Measurements from ENCODE around the gene PRLR. TPM values are rescaled to one million over a fixed set of nuclear protein-coding genes. Genes with fewer than 3 reads are reported as not detected.

The PRLR gene
- total RNA-seq, 2 donors from 2014 or later = 1.1 to 7.1 TPM

DNA sequence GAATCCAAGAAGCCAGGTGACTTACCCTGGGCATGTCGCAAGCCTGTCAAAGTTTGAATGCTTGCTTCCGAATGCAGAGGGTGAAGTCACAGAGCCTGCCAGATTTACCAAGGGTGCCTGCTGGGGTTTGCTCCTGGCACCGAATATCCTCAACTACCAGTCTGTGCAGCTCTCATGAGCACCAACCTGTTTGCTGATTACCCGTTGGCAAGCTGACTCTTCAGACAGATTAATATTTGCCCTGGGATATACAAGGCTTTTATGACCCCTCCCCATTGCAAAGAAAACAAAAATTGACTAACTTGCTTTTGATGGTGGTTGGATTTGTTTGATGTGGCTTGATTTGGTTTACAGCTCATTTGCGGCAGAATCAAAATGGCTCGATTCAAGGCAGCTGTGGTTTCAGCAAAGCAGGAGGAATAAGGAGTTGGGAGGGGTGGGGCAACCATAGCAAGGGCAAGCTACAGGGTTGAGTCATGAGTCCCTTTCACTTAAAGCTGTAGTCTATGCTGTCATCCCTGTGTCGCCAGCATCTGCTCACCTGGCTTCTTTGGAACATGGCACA lies 100.3 kb downstream of the PRLR start:
- TF ChIP-seq POLR2AphosphoS5 (IDR thresholded peaks at IDR 0.05) = no peak
- TF ChIP-seq POLR2A (IDR thresholded peaks at IDR 0.05) = no peak
- TF ChIP-seq, protein P1, sequence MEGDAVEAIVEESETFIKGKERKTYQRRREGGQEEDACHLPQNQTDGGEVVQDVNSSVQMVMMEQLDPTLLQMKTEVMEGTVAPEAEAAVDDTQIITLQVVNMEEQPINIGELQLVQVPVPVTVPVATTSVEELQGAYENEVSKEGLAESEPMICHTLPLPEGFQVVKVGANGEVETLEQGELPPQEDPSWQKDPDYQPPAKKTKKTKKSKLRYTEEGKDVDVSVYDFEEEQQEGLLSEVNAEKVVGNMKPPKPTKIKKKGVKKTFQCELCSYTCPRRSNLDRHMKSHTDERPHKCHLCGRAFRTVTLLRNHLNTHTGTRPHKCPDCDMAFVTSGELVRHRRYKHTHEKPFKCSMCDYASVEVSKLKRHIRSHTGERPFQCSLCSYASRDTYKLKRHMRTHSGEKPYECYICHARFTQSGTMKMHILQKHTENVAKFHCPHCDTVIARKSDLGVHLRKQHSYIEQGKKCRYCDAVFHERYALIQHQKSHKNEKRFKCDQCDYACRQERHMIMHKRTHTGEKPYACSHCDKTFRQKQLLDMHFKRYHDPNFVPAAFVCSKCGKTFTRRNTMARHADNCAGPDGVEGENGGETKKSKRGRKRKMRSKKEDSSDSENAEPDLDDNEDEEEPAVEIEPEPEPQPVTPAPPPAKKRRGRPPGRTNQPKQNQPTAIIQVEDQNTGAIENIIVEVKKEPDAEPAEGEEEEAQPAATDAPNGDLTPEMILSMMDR (IDR thresholded peaks at IDR 0.05) = no peak
- Histone ChIP-seq H3K27me3 (replicated peaks; ENCODE audit: insufficient read depth) (no peaks in the 10 kb centered on the region), H3K36me3 (no peaks in the 10 kb centered on the region), H3K9me3 (no peaks in the 10 kb centered on the region), H3K27ac (no peak overlapping the region), H3K4me3 (no peak overlapping the region), H3K4me1 (replicated peaks) (no peaks in the 10 kb centered on the region)
- intact Hi-C loops (cut with DNase I) = no loop called here
- 46% methylated on average over 7 of the region's 7 CpGs for WGBS
- DNase-seq (ENCODE audit: low spot score) = peak; percentile 66

DNA sequence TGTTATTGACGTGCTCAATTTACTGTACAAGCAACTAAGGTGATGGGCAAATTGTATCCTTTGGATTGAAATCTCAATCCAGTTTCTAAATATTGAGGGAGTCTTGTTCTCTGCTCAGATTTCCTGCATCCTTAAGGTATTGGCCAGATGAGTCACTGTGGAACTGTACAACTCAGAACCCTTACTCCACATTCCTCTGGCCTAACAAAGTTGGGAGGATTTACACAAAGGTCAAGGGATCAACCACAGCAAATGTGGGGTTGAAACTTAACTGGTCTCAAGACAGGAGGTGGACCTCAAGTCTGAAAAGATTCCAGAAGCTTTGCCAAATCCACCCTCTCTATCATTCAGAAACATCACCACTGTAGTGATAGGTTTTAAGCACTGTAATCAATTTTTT lies 101.0 kb downstream of the PRLR start:
- Histone ChIP-seq H3K4me3 (no peak overlapping the region), H3K4me1 (replicated peaks) (no peaks in the 10 kb centered on the region), H3K9me3 (no peaks in the 10 kb centered on the region), H3K36me3 (no peaks in the 10 kb centered on the region), H3K27me3 (replicated peaks; ENCODE audit: insufficient read depth) (no peaks in the 10 kb centered on the region), H3K27ac (no peak overlapping the region)
- no peak for DNase-seq (ENCODE audit: low spot score)
- intact Hi-C loops (cut with DNase I) = no loop called here
- 91% methylated on average over 1 of the region's 1 CpG for WGBS
- no peak for TF ChIP-seq POLR2A (IDR thresholded peaks at IDR 0.05)
- no peak for TF ChIP-seq POLR2AphosphoS5 (IDR thresholded peaks at IDR 0.05)
- TF ChIP-seq, protein P1 (IDR thresholded peaks at IDR 0.05) = no peak

DNA sequence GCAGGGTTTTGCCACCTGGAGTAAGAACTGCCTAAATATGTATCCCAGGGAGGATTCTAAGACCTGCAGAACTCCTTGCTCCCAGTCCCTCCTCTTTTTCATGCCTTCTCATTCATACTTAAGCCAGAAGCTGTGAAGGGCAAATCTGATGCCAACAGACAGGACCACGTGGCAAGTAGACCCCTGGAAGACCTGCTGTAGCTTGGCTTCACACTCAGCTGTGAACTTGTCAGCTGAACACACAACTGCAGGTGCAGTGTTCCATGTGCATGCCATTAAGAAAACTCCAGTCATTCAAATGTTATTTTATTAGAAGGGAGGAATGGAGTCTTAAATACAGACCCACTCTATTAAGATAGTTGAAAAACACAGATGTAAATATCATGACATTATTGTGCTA lies 103.3 kb downstream of the PRLR start:
- intact Hi-C loops (cut with DNase I) = no loop called here
- Histone ChIP-seq H3K27ac (no peak overlapping the region), H3K4me3 (no peak overlapping the region), H3K36me3 (no peaks in the 10 kb centered on the region), H3K27me3 (replicated peaks; ENCODE audit: insufficient read depth) (no peaks in the 10 kb centered on the region), H3K9me3 (no peaks in the 10 kb centered on the region), H3K4me1 (replicated peaks) (no peaks in the 10 kb centered on the region)
- TF ChIP-seq, protein P1 (IDR thresholded peaks at IDR 0.05) = no peak
- TF ChIP-seq POLR2AphosphoS5 (IDR thresholded peaks at IDR 0.05) (no peak), POLR2A (IDR thresholded peaks at IDR 0.05) (no peak)
- 61% methylated on average over 1 of the region's 1 CpG for WGBS
- no peak for DNase-seq (ENCODE audit: low spot score)

DNA sequence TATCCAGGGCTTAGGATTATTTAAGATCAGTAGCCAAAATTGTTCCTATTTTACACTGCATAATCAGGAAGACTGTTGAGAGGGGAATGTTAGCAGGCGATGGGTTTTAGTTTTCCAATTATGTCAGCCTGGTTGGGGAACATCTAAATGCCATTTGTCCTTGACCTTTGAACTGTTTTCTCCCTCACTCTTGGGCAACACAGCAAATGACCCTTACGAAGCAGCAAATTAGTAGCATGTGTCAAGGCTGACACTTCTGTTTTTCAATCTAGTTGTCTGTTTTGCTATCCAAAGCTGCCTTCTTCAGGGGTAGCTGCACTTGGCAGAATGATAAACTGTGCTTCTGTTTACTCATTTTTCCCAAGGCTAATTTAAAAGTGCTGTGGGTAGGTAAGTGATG lies 104.5 kb downstream of the PRLR start:
- no peaks in the 10 kb centered on the region for H3K27me3 ChIP-seq (replicated peaks; ENCODE audit: insufficient read depth)
- 93% methylated on average over 2 of the region's 2 CpGs for WGBS
- H3K4me3 ChIP-seq = no peak overlapping the region
- intact Hi-C loops (cut with DNase I) = no loop called here
- no peaks in the 10 kb centered on the region for H3K36me3 ChIP-seq
- no peak overlapping the region for H3K27ac ChIP-seq
- TF ChIP-seq, protein P1 (IDR thresholded peaks at IDR 0.05) = no peak
- H3K9me3 ChIP-seq = no peaks in the 10 kb centered on the region
- no peak for DNase-seq (ENCODE audit: low spot score)
- no peaks in the 10 kb centered on the region for H3K4me1 ChIP-seq (replicated peaks)

DNA sequence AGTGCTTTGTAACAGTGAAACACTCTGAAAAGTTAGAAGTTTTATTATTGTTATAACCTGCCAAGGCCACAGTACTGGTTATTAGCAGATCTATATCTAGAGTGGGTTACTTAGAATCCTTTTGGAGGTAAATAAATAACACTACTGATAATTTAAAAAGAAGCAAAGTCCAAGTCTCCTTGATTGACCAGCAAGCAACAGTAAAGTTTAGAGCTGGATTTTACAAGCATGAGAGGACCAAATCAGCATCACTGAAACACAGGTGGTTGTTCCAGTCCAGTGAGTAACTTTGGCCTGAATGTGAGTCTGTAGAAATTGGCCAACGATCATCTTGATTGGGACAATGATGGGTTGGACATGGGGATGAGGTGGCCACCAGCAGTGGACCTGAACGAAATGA lies 105.4 kb downstream of the PRLR start:
- 63% methylated on average over 2 of the region's 2 CpGs for WGBS
- DNase-seq (ENCODE audit: low spot score) = no peak
- no peak overlapping the region for H3K27ac ChIP-seq
- TF ChIP-seq POLR2A (IDR thresholded peaks at IDR 0.05) = no peak
- no peak for TF ChIP-seq POLR2AphosphoS5 (IDR thresholded peaks at IDR 0.05)
- TF ChIP-seq, protein P1 (IDR thresholded peaks at IDR 0.05) = no peak
- intact Hi-C loops (cut with DNase I) = no loop called here
- no peaks in the 10 kb centered on the region for H3K4me1 ChIP-seq (replicated peaks)
- H3K36me3 ChIP-seq = no peaks in the 10 kb centered on the region
- H3K4me3 ChIP-seq = no peak overlapping the region
- H3K9me3 ChIP-seq = no peaks in the 10 kb centered on the region
- no peaks in the 10 kb centered on the region for H3K27me3 ChIP-seq (replicated peaks; ENCODE audit: insufficient read depth)

Data from prostate gland (tissue), 2 donors.